Right forelimb (tissue), 1 donor: ENCODE results near the gene KCNJ12.
"Not testable (repeated sequence)": the region's sequence is repeated elsewhere in the genome, so short reads cannot be mapped to it uniquely, and the experiment has no call there.

Source experiments
- DNase-seq: peaks from one replicate; pipeline ENCODE4 v3.0.0-alpha.2; 2018

Gene KCNJ12

GRCh38 chr17:21425321-21425720 lies 49.2 kb downstream of the KCNJ12 start:
- no peak for DNase-seq

- no peak for DNase-seq
Measured at GRCh38 chr17:21425736-21426135, 49.6 kb downstream of the KCNJ12 start.

GRCh38 chr17:21426246-21426645 lies 50.1 kb downstream of the KCNJ12 start:
- DNase-seq, result not testable (repeated sequence)

- not testable (repeated sequence) for DNase-seq
Measured at GRCh38 chr17:21426876-21427275, 50.7 kb downstream of the KCNJ12 start.

GRCh38 chr17:21427727-21428126 lies 51.6 kb downstream of the KCNJ12 start:
- not testable (repeated sequence) for DNase-seq

- not testable (repeated sequence) for DNase-seq
Measured at GRCh38 chr17:21428752-21429424, 52.7 kb downstream of the KCNJ12 start.

GRCh38 chr17:21429921-21430628 lies 53.9 kb downstream of the KCNJ12 start:
- DNase-seq, result not testable (repeated sequence)

GRCh38 chr17:21433971-21434370 lies 57.8 kb downstream of the KCNJ12 start:
- DNase-seq, result not testable (repeated sequence)

GRCh38 chr17:21434976-21435375 lies 58.8 kb downstream of the KCNJ12 start:
- DNase-seq, result not testable (repeated sequence)

- DNase-seq, result not testable (repeated sequence)
Measured at GRCh38 chr17:21436481-21436880, 60.3 kb downstream of the KCNJ12 start.

- DNase-seq, result not testable (repeated sequence)
Measured at GRCh38 chr17:21436883-21437836, 61.0 kb downstream of the KCNJ12 start.

GRCh38 chr17:21438316-21439014 lies 62.3 kb downstream of the KCNJ12 start:
- DNase-seq, result not testable (repeated sequence)

- DNase-seq, result not testable (repeated sequence)
Measured at GRCh38 chr17:21439015-21439336, 62.8 kb downstream of the KCNJ12 start.

- DNase-seq, result no peak
Measured at GRCh38 chr17:21445091-21445650, 69.0 kb downstream of the KCNJ12 start.

GRCh38 chr17:21447552-21447951 lies 71.4 kb downstream of the KCNJ12 start:
- not testable (repeated sequence) for DNase-seq

- not testable (repeated sequence) for DNase-seq
Measured at GRCh38 chr17:21449891-21450290, 73.7 kb downstream of the KCNJ12 start.

GRCh38 chr17:21451975-21452374 lies 75.8 kb downstream of the KCNJ12 start:
- DNase-seq, result no peak

- DNase-seq, result peak; percentile 75
Measured at GRCh38 chr17:21452377-21453143, 76.4 kb downstream of the KCNJ12 start.

GRCh38 chr17:21453144-21453898 lies 77.2 kb downstream of the KCNJ12 start:
- no peak for DNase-seq

GRCh38 chr17:21454006-21454405 lies 77.8 kb downstream of the KCNJ12 start:
- DNase-seq, result not testable (repeated sequence)

- no peak for DNase-seq
Measured at GRCh38 chr17:21454441-21454840, 78.3 kb downstream of the KCNJ12 start.
